HFF-Myc (cell line): ENCODE results near the gene LOXL4.

ENCODE experiments used
- DNase-seq: peaks from one replicate; pipeline ENCODE4 v3.0.0-alpha.2; 2011; ENCODE audit warnings: low read depth; ENCODE audit errors: extremely low read depth
- H3K4me3 ChIP-seq: replicated peaks from 2 replicates; pipeline ENCODE4 v1.5.1; 2011; ENCODE audit warnings: low read depth, mild to moderate bottlenecking, control low read depth, low read length
- TF ChIP-seq, protein P1 (sequence below): IDR thresholded peaks from 2 replicates; pipeline ENCODE4 v1.5.1; 2012; ENCODE audit warnings: mild to moderate bottlenecking, low read depth, low read length, control low read depth; ENCODE audit errors: missing control alignments

The LOXL4 gene

DNA sequence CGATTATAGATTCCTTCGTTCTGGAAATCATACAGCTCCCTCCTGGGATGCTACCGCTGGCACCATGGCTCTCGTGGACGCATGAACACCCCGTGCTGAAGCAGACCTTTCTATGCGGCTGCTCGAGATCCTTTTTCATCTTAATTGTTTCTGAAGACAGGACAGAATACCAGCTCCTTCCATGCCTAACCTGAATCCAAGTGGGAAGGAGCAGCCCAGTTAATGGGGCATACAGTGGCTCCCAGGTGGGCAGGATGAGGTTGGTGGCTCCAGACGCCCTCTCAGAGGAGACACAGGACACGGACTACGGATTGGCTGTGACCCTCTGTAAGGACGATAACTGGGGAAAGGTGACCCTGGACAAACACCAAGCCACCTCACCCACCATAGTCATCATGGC is 18.4 kb upstream of the LOXL4 start:
- no peak for DNase-seq
- no peak overlapping the region for H3K4me3 ChIP-seq
- TF ChIP-seq, protein P1, sequence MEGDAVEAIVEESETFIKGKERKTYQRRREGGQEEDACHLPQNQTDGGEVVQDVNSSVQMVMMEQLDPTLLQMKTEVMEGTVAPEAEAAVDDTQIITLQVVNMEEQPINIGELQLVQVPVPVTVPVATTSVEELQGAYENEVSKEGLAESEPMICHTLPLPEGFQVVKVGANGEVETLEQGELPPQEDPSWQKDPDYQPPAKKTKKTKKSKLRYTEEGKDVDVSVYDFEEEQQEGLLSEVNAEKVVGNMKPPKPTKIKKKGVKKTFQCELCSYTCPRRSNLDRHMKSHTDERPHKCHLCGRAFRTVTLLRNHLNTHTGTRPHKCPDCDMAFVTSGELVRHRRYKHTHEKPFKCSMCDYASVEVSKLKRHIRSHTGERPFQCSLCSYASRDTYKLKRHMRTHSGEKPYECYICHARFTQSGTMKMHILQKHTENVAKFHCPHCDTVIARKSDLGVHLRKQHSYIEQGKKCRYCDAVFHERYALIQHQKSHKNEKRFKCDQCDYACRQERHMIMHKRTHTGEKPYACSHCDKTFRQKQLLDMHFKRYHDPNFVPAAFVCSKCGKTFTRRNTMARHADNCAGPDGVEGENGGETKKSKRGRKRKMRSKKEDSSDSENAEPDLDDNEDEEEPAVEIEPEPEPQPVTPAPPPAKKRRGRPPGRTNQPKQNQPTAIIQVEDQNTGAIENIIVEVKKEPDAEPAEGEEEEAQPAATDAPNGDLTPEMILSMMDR, result no peak

DNA sequence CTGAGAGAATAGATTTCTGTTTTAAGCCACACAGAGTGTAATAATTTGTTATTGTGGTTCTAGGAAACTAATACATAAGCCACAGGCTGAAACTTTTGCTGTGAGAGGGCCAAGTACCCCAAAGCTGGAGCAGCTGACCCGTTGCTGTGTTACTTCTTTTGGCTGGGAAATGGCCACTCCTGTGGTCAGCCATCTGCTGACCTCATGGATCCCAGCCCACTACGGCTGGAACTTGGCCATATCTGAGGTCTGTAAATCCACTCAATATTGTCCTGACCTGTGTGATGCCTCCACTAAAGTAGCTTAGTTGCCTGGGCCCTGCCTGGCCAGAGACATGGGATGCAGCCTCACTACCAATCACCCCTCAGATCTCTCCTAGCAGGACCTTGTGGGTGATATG is 17.4 kb upstream of the LOXL4 start:
- TF ChIP-seq, protein P1, result no peak
- no peak for DNase-seq
- no peak overlapping the region for H3K4me3 ChIP-seq

DNA sequence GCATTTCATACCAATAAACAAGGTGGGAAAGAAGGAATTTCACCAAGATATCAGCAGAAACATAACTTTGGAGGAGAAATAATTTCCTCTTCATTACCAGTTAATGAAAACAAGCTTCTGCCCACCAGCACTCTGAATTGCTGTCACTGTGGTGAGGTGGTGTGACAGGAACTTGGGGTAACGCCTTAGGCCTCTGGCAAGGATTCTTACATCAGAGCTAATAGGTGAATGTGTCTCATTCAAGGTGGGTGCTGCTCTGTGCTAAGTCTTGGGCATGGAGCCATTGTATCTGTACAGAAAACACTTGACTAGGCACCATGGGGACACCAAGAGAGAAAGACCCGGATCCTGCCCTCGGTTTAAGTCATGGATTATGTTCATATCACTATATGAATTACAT is 8.3 kb upstream of the LOXL4 start:
- DNase-seq, result no peak
- TF ChIP-seq, protein P1, result no peak
- no peak overlapping the region for H3K4me3 ChIP-seq

DNA sequence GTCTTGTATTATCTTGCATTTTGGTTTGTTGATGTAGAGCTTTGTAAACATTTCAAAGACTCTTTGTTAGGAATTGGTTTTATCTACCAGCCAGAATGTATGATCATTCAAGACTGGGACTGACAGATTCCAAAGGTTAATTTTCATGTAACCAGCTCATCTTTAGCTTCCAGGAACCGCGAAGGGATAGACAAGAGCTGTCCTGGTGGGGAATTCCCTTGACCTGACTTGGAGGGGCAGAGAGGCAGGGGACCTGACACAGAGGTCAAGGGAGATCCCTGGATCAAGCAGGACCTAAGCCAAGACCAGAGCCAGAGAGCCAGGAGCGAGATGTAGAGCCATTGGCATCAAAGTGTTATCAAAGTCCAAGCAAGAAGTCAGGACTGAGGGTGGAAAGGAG is 6.6 kb upstream of the LOXL4 start:
- TF ChIP-seq, protein P1, result no peak
- no peak for DNase-seq
- no peak overlapping the region for H3K4me3 ChIP-seq

DNA sequence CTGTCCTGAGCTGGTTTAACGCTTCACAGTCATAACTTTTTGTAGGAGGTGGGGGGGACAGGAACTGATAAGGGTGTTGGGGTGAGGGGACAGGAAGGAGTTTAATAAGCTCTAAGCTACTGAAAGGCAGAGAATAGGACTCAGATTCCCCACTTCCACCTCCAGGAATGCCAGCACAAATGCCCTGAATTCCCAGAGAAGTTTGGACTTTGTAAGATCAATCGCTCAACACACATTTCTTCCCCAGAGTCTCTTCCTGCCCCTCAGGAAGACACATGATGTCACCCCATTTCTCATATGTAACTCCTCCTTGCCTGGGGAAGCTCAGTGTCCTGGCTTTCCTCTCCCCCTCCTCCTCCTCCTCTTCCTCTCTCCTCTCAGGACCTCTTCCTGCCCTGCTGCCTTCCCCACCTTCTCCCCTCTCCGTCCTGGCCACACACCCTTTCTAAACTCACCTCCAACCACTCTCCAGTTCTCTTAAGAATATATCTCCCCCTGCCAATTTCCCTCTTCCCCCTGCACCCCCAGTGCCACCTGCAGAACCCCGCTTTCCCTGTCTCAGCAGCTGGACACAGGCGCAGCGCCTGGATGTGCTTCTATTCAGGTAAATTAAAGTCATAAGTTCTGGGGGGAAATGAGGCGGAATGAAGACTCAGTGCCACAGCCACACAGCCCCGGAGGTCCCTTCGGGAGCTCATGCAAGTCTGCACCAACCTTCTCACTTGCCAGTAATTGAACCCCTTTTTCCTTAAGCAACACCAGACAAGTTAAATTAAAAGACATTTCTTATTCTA is 5.3 kb upstream of the LOXL4 start:
- H3K4me3 ChIP-seq, result no peak overlapping the region
- DNase-seq, result no peak
- TF ChIP-seq, protein P1, result no peak

DNA sequence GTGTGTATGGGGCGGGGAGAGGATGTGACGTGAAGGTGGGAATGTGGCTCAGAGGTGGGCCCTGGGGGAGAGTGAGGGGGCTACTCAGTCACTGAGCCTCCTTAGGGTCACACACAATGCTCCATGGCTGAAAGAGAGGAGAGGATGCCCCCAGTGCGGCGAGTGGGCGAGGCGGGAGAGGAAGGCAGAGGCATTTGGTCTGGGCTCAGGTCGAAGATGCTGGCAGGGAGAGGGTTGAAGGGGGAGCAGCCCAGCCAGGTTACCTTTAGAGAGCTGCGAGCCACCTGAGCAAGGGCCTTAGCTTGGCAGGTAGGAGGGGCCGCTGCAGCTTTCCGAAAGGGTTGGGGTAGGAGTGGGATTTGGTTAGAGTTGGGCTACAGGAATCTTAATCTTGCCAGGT is 4.7 kb upstream of the LOXL4 start:
- TF ChIP-seq, protein P1, result no peak
- DNase-seq, result no peak
- H3K4me3 ChIP-seq, result no peak overlapping the region

DNA sequence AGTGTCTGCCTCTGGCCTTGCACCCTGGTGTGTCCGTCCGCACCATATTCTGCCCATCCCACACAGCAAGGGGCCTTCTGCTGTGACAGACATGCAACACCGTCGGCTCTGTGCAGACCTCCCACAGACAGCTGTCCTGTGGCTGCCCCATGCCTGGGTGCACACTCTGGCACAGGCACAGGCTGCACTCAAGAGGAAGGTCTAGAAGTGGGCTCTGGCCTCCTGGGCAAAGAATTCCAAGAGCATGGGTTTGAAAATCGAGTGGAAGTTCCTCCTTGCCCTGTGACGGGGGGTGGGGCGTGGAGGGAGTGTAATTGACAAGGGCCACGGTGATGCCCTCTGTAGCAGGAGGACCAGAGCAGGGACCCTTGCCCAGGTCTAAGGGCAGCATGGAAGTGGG is 4.3 kb upstream of the LOXL4 start:
- H3K4me3 ChIP-seq, result no peak overlapping the region
- DNase-seq, result no peak
- TF ChIP-seq, protein P1, result no peak
